ENCODE data around the gene PIGU.

DNA sequence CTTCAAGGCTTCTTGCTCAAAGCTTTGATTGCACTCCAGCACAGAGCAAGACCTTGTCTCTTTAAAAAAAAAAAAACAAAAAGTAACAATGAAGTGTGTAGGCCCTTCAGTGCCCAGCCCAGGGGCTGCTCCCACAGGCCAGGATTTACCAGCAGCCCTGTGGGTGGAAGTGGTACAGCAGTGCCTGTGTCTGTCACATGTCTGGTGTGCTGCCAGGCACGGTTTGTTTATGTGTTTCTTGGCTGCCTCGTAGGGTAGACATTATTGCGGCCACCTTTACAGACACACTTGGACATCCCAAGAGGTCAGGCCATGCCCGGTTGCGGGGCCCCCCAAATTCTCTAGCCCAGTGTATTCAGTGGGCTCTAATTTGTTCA, 148.0 kb downstream of the PIGU start:
- TF ChIP-seq, protein P1, sequence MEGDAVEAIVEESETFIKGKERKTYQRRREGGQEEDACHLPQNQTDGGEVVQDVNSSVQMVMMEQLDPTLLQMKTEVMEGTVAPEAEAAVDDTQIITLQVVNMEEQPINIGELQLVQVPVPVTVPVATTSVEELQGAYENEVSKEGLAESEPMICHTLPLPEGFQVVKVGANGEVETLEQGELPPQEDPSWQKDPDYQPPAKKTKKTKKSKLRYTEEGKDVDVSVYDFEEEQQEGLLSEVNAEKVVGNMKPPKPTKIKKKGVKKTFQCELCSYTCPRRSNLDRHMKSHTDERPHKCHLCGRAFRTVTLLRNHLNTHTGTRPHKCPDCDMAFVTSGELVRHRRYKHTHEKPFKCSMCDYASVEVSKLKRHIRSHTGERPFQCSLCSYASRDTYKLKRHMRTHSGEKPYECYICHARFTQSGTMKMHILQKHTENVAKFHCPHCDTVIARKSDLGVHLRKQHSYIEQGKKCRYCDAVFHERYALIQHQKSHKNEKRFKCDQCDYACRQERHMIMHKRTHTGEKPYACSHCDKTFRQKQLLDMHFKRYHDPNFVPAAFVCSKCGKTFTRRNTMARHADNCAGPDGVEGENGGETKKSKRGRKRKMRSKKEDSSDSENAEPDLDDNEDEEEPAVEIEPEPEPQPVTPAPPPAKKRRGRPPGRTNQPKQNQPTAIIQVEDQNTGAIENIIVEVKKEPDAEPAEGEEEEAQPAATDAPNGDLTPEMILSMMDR (IDR thresholded peaks at IDR 0.05; ENCODE audit: poor library complexity, severe bottlenecking) = no peak
- TF ChIP-seq, protein P2, sequence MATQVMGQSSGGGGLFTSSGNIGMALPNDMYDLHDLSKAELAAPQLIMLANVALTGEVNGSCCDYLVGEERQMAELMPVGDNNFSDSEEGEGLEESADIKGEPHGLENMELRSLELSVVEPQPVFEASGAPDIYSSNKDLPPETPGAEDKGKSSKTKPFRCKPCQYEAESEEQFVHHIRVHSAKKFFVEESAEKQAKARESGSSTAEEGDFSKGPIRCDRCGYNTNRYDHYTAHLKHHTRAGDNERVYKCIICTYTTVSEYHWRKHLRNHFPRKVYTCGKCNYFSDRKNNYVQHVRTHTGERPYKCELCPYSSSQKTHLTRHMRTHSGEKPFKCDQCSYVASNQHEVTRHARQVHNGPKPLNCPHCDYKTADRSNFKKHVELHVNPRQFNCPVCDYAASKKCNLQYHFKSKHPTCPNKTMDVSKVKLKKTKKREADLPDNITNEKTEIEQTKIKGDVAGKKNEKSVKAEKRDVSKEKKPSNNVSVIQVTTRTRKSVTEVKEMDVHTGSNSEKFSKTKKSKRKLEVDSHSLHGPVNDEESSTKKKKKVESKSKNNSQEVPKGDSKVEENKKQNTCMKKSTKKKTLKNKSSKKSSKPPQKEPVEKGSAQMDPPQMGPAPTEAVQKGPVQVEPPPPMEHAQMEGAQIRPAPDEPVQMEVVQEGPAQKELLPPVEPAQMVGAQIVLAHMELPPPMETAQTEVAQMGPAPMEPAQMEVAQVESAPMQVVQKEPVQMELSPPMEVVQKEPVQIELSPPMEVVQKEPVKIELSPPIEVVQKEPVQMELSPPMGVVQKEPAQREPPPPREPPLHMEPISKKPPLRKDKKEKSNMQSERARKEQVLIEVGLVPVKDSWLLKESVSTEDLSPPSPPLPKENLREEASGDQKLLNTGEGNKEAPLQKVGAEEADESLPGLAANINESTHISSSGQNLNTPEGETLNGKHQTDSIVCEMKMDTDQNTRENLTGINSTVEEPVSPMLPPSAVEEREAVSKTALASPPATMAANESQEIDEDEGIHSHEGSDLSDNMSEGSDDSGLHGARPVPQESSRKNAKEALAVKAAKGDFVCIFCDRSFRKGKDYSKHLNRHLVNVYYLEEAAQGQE (IDR thresholded peaks at IDR 0.05; ENCODE audit: borderline replicate concordance) = no peak
